Glutamatergic neuron (in vitro differentiated cells): Measurements from ENCODE around the gene KRT13. TPM values are rescaled to one million over a fixed set of nuclear protein-coding genes. Genes with fewer than 3 reads are reported as not detected.

ENCODE experiments used
- DNase-seq: peaks from one replicate; pipeline ENCODE4 v3.0.0; 2022
- H3K27ac Mint-ChIP-seq: one replicate; pipeline ENCODE4 v1.8.0; 2020; ENCODE audit warnings: mild to moderate bottlenecking, mixed read lengths, inconsistent platforms; ENCODE audit not compliant: unreplicated experiment
- H3K27me3 Mint-ChIP-seq: one replicate; pipeline ENCODE4 v1.8.0; 2020; ENCODE audit warnings: mild to moderate bottlenecking, moderate library complexity, mixed read lengths, inconsistent platforms; ENCODE audit not compliant: unreplicated experiment
- H3K36me3 Mint-ChIP-seq: one replicate; pipeline ENCODE4 v1.8.0; 2020; ENCODE audit warnings: mild to moderate bottlenecking, mixed read lengths, inconsistent platforms; ENCODE audit not compliant: unreplicated experiment
- H3K4me1 Mint-ChIP-seq: one replicate; pipeline ENCODE4 v1.8.0; 2020; ENCODE audit warnings: mild to moderate bottlenecking, low read depth, mixed read lengths, inconsistent platforms; ENCODE audit not compliant: unreplicated experiment
- H3K4me3 Mint-ChIP-seq: one replicate; pipeline ENCODE4 v1.8.0; 2020; ENCODE audit warnings: mild to moderate bottlenecking, mixed read lengths, inconsistent platforms; ENCODE audit not compliant: unreplicated experiment
- H3K9me3 Mint-ChIP-seq: one replicate; pipeline ENCODE4 v1.8.0; 2020; ENCODE audit warnings: mild to moderate bottlenecking, moderate library complexity, mixed read lengths, inconsistent platforms; ENCODE audit not compliant: unreplicated experiment
- total RNA-seq: library from RNA; stranded (reverse); fragmentation: NEBNext Ultra II Directional; extraction: Animal tissue kit (Norgen Biotek cat#: 25700); gene quantifications from one replicate; pipeline ENCODE4 v1.2.1, GENCODE V29; 2021; ENCODE audit not compliant: unreplicated experiment
- TF ChIP-seq, protein P1 (sequence below): fragments of 200-600 bp; sonication (generic); IDR thresholded peaks from one replicate; pipeline ENCODE4 v1.5.0; 2021; ENCODE audit not compliant: partially characterized antibody, unreplicated experiment

KRT13 gene
- total RNA-seq, 1 donor from 2014 or later = not detected

DNA sequence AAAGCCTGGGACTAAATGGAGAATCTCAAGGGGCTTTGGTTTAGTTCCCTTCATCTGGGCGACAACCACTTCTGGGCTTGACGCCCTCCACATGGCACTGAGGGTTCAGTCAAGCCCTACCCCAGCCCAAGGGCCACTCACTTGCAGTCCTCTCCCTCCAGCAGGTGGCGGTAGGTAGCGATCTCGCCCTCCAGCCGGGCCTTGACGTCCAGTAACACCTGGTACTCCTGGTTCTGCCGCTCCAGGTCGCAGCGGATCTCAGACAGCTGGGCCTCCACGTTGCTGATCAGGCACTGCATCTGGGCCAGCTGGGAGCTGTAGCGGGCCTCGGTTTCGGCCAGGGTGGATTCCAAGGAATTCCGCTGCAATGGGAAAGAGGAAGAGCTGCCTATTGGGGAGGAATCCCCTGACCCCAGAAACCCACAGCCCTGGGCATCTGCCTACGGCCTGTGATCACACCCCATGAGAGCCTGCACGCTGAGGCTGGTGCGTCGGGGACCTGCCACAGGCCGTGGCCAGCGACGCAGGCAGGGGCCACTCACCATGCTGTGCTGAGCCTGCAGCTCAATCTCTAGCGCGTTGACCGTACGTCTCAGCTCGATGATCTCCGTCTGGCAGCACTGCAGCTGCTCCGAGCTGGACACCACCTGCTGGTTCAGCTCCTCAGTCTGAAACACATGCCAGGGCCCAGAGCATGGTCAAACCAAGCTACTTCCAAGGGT, 18.4 kb downstream of the KRT13 start:
- Mint-ChIP-seq H3K4me1 (no peaks in the 10 kb centered on the region), H3K27me3 (peaks cover 3% of the 10 kb centered on the region), H3K36me3 (no peaks in the 10 kb centered on the region), H3K27ac (no peak overlapping the region), H3K4me3 (no peak overlapping the region), H3K9me3 (no peaks in the 10 kb centered on the region)
- no peak for DNase-seq
- TF ChIP-seq, protein P1, sequence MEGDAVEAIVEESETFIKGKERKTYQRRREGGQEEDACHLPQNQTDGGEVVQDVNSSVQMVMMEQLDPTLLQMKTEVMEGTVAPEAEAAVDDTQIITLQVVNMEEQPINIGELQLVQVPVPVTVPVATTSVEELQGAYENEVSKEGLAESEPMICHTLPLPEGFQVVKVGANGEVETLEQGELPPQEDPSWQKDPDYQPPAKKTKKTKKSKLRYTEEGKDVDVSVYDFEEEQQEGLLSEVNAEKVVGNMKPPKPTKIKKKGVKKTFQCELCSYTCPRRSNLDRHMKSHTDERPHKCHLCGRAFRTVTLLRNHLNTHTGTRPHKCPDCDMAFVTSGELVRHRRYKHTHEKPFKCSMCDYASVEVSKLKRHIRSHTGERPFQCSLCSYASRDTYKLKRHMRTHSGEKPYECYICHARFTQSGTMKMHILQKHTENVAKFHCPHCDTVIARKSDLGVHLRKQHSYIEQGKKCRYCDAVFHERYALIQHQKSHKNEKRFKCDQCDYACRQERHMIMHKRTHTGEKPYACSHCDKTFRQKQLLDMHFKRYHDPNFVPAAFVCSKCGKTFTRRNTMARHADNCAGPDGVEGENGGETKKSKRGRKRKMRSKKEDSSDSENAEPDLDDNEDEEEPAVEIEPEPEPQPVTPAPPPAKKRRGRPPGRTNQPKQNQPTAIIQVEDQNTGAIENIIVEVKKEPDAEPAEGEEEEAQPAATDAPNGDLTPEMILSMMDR = peak; percentile 19

DNA sequence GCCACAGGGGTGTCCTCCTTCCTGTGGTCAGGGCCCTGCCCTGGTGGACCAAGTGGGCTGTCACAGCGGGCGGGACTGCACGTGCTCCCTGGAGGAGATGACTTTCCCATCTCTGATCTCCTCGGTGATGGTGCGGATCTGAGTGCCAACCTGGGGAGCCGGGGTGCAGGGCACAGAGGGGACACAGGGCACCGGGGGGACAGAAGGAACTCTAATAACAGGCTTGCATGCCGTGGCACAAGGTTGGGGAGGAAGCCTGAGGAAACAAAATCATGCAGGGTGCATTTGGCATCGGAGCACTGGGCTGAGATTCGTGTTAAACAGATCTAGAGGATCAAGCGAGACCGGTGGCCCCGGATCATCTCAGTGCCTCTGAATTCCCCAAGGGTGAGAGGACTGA, 19.1 kb downstream of the KRT13 start:
- H3K9me3 Mint-ChIP-seq = no peaks in the 10 kb centered on the region
- DNase-seq = no peak

DNA sequence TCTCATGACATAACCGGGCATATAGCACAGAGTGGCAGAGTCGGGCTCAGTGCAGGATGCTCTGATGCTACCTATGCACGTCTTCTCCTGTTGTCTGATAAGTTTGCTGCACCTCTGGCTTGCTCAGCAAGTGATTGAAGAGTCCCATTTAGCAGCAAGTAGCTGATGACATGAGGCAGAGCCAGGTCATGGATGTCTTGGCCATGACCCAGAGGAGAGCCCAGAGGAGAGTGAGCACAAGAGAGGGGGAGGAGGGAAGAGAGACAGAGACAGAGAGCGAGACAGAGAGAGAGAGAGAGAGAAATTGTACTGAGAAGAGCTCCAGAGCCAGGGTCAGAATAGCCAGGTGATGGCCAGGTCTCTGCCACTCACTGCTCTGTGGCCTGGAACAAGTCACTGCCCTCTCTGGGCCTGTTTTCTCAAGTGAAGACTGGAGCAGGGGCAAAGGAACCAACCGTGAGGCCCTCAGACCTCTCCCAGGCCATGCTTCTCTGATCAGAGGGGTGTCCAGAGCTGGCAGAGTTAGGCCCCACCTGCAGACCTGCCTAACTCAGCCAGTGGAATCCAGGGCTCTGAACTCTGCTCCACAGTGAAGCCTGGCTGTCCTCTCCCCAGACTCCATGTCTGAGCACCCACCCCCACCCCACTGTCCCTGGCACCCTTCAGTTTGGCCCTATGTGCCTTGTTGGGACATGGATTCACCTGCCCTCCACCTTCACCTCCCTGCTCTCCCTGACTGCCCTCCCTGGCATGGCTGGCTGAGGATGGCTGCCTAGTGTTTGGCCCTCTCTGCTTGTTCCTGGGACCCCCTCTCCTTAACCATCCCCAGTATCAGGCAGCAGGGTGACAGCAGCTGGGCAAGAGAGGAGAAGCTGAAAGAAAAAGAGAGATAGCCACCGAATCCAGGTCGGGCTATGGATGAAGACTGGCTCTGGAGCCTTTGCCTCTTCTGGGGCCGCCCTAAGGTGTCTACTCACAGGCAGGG, 20.2 kb downstream of the KRT13 start:
- H3K9me3 Mint-ChIP-seq = no peaks in the 10 kb centered on the region
- no peaks in the 10 kb centered on the region for H3K36me3 Mint-ChIP-seq
- no peak overlapping the region for H3K27ac Mint-ChIP-seq
- DNase-seq = no peak
- no peak overlapping the region for H3K4me3 Mint-ChIP-seq
- H3K27me3 Mint-ChIP-seq = peaks cover 3% of the 10 kb centered on the region
- TF ChIP-seq, protein P1 = no peak
- no peaks in the 10 kb centered on the region for H3K4me1 Mint-ChIP-seq

More for the DNA sequence above, 19.1 kb downstream of the KRT13 start:
- no peaks in the 10 kb centered on the region for H3K36me3 Mint-ChIP-seq
- TF ChIP-seq, protein P1 = no peak
- peaks cover 3% of the 10 kb centered on the region for H3K27me3 Mint-ChIP-seq
- H3K4me3 Mint-ChIP-seq = no peak overlapping the region
- H3K4me1 Mint-ChIP-seq = no peaks in the 10 kb centered on the region
- H3K27ac Mint-ChIP-seq = no peak overlapping the region

DNA sequence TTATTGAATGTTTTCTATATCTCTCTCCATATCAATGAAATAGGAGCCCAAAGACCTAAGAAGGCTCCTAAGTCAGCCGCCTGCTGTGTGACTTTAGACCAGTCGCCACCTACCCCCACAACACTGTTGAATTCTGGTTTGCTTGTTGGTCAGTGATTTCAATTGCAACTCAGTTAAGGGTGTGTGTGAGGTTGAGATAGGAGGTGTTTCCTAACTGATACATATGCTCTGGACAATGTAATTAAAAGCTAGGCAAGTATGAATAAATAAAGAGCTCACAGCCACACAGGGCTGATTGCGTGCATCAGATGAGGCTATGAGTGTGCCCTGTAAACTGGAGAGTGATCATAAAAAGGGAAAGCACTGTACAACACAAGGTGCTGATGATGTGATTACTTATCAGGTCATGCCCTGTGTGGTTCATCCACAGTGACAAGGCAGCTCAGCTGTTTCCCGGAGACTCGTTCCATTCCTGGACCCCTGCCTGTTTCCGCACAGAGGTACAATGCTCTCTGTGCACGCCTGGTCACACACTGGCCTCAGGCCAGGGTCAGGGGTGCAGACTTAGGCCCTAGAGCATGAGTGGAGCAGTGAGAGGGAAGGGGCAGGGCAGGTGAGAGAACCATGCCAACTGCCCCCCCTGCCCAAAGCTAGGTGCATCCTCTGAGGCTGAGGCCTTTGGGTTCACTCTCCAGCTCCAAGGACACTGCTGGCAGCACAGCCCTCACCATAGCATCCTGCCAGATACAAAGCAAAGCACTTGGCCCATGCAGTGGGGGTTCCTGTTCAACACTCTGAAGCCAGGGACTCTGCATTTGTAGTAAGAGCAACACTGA, 21.2 kb downstream of the KRT13 start:
- H3K4me3 Mint-ChIP-seq = no peak overlapping the region
- no peaks in the 10 kb centered on the region for H3K9me3 Mint-ChIP-seq
- H3K36me3 Mint-ChIP-seq = no peaks in the 10 kb centered on the region
- TF ChIP-seq, protein P1 = no peak
- H3K27me3 Mint-ChIP-seq = peaks cover 5% of the 10 kb centered on the region
- DNase-seq = no peak
- H3K4me1 Mint-ChIP-seq = no peaks in the 10 kb centered on the region
- H3K27ac Mint-ChIP-seq = no peak overlapping the region
